Neural progenitor cell (in vitro differentiated cells): ENCODE results near the gene SERF2.

Source experiments
- EZH2 ChIP-seq: fragments of 200-600 bp; sonication (generic); IDR thresholded peaks from 2 replicates; pipeline ENCODE4 v1.6.1; 2017; ENCODE audit warnings: antibody characterized with exemption, mild to moderate bottlenecking, moderate library complexity
- EZH2phosphoT487 ChIP-seq: fragments of 200-600 bp; sonication (generic); IDR thresholded peaks from 2 replicates; pipeline ENCODE4 v1.6.1; 2017; ENCODE audit warnings: antibody characterized with exemption
- TF ChIP-seq, protein P1 (sequence below): fragments of 200-600 bp; sonication (generic); IDR thresholded peaks from 2 replicates; pipeline ENCODE4 v1.5.1; 2017; ENCODE audit warnings: antibody characterized with exemption, mild to moderate bottlenecking

GRCh38 chr15:43808435-43808950 is 16.4 kb downstream of the SERF2 start:
- TF ChIP-seq, protein P1, sequence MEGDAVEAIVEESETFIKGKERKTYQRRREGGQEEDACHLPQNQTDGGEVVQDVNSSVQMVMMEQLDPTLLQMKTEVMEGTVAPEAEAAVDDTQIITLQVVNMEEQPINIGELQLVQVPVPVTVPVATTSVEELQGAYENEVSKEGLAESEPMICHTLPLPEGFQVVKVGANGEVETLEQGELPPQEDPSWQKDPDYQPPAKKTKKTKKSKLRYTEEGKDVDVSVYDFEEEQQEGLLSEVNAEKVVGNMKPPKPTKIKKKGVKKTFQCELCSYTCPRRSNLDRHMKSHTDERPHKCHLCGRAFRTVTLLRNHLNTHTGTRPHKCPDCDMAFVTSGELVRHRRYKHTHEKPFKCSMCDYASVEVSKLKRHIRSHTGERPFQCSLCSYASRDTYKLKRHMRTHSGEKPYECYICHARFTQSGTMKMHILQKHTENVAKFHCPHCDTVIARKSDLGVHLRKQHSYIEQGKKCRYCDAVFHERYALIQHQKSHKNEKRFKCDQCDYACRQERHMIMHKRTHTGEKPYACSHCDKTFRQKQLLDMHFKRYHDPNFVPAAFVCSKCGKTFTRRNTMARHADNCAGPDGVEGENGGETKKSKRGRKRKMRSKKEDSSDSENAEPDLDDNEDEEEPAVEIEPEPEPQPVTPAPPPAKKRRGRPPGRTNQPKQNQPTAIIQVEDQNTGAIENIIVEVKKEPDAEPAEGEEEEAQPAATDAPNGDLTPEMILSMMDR, result no peak
- TF ChIP-seq EZH2 (no peak), EZH2phosphoT487 (no peak)
